Measurements from ENCODE around the gene TRAPPC5.

DNA sequence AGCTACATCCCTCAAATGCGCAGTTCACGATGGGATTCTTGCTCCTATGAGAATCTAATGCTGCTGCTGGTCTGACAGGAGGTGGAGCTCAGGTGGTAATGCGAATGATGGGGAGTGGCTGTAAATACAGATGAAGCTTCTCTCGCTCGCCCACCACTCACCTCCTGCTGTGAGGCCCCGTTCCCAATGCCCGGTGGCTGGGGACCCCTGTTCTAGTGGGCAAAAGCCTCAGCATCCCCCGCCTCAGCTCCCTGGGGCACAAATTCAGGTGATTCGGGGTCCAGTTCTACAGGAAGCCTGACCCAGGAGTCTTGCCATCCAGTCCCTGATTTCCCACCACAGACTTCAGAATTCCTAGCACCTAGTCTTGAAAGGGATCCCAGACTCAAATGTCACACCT, 8.1 kb upstream of the TRAPPC5 start:
- TF ChIP-seq, protein P1, sequence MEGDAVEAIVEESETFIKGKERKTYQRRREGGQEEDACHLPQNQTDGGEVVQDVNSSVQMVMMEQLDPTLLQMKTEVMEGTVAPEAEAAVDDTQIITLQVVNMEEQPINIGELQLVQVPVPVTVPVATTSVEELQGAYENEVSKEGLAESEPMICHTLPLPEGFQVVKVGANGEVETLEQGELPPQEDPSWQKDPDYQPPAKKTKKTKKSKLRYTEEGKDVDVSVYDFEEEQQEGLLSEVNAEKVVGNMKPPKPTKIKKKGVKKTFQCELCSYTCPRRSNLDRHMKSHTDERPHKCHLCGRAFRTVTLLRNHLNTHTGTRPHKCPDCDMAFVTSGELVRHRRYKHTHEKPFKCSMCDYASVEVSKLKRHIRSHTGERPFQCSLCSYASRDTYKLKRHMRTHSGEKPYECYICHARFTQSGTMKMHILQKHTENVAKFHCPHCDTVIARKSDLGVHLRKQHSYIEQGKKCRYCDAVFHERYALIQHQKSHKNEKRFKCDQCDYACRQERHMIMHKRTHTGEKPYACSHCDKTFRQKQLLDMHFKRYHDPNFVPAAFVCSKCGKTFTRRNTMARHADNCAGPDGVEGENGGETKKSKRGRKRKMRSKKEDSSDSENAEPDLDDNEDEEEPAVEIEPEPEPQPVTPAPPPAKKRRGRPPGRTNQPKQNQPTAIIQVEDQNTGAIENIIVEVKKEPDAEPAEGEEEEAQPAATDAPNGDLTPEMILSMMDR (IDR thresholded peaks at IDR 0.05) = no peak
- no peak for TF ChIP-seq POLR2A (IDR thresholded peaks at IDR 0.05)
